ENCODE data around the gene ATXN7L2. TPM values are rescaled to one million over a fixed set of nuclear protein-coding genes. Genes with fewer than 3 reads are reported as not detected.
"Not testable (repeated sequence)": the region's sequence is repeated elsewhere in the genome, so short reads cannot be mapped to it uniquely, and the experiment has no call there.

ATXN7L2 gene
- total RNA-seq, 1 donor: 2.9 TPM

- DNase-seq (ENCODE audit: low read depth): no peak
- H3K4me3 ChIP-seq (ENCODE audit: low read depth, low read length): no peak overlapping the region
- TF ChIP-seq CTCF (IDR thresholded peaks at IDR 0.05; ENCODE audit: insufficient read depth, low read length): no peak
These were observed 15.6 kb upstream of the ATXN7L2 start for GRCh38 chr1:109468061-109468460.

GRCh38 chr1:109468903-109469302, 14.8 kb upstream of the ATXN7L2 start:
- H3K4me3 ChIP-seq (ENCODE audit: low read depth, low read length): no peak overlapping the region
- no peak for TF ChIP-seq CTCF (IDR thresholded peaks at IDR 0.05; ENCODE audit: insufficient read depth, low read length)
- no peak for DNase-seq (ENCODE audit: low read depth)

- no peak for TF ChIP-seq CTCF (IDR thresholded peaks at IDR 0.05; ENCODE audit: insufficient read depth, low read length)
- no peak for DNase-seq (ENCODE audit: low read depth)
- H3K4me3 ChIP-seq (ENCODE audit: low read depth, low read length): no peak overlapping the region
These were observed 13.5 kb upstream of the ATXN7L2 start for GRCh38 chr1:109470245-109470644.

GRCh38 chr1:109472779-109473178, 10.9 kb upstream of the ATXN7L2 start:
- no peak for TF ChIP-seq CTCF (IDR thresholded peaks at IDR 0.05; ENCODE audit: insufficient read depth, low read length)
- H3K4me3 ChIP-seq (ENCODE audit: low read depth, low read length): no peak overlapping the region
- no peak for DNase-seq (ENCODE audit: low read depth)

GRCh38 chr1:109473284-109474057, 10.2 kb upstream of the ATXN7L2 start:
- DNase-seq (ENCODE audit: low read depth); H3K4me3 ChIP-seq (ENCODE audit: low read depth, low read length): not testable (repeated sequence)

GRCh38 chr1:109474697-109475096, 9.0 kb upstream of the ATXN7L2 start:
- no peak for DNase-seq (ENCODE audit: low read depth)
- no peak overlapping the region for H3K4me3 ChIP-seq (ENCODE audit: low read depth, low read length)
- TF ChIP-seq CTCF (IDR thresholded peaks at IDR 0.05; ENCODE audit: insufficient read depth, low read length): no peak

- no peak overlapping the region for H3K4me3 ChIP-seq (ENCODE audit: low read depth, low read length)
- no peak for TF ChIP-seq CTCF (IDR thresholded peaks at IDR 0.05; ENCODE audit: insufficient read depth, low read length)
- DNase-seq (ENCODE audit: low read depth): no peak
These were observed 8.4 kb upstream of the ATXN7L2 start for GRCh38 chr1:109475261-109475660.
